Activated CD8-positive, alpha-beta T cell treated with anti-CD3 and anti-CD28 coated beads for 36 hours (primary cell): ENCODE results near the gene NUDCD3. TPM values are rescaled to one million over a fixed set of nuclear protein-coding genes. Genes with fewer than 3 reads are reported as not detected.

Experiments used
- ATAC-seq: fragments of 200-7000 bp; cut with Tn5 transposase; one replicate; pipeline ENCODE4 v1.10.0; 2021; ENCODE audit warnings: mild to moderate bottlenecking, moderate library complexity
- CTCF ChIA-PET: fragments of 350-600 bp; sonication (Branson Sonifier 250); formaldehyde crosslinking; loops from one replicate; lab custom pipeline; 2021; ENCODE audit warnings: antibody characterized with exemption; lab: Charles Lee
- POLR2A ChIA-PET: fragments of 350-600 bp; sonication (Branson Sonifier 250); formaldehyde crosslinking; loops from one replicate; lab custom pipeline; 2021; ENCODE audit warnings: antibody characterized with exemption; lab: Charles Lee
- DNase-seq: peaks from one replicate; pipeline ENCODE4 v3.0.0-alpha.2; 2020
- H3K27ac Mint-ChIP-seq: one replicate; pipeline ENCODE4 v1.8.0; 2021; ENCODE audit warnings: mild to moderate bottlenecking, mixed read lengths
- H3K27me3 Mint-ChIP-seq: one replicate; pipeline ENCODE4 v1.8.0; 2021; ENCODE audit warnings: mixed read lengths
- H3K36me3 Mint-ChIP-seq: one replicate; pipeline ENCODE4 v1.8.0; 2021; ENCODE audit warnings: low read depth, mixed read lengths
- H3K4me1 Mint-ChIP-seq: one replicate; pipeline ENCODE4 v1.8.0; 2021; ENCODE audit warnings: low read depth, mixed read lengths
- H3K4me3 Mint-ChIP-seq: one replicate; pipeline ENCODE4 v1.8.0; 2021; ENCODE audit warnings: mild to moderate bottlenecking, moderate library complexity, mixed read lengths
- H3K9me3 Mint-ChIP-seq: one replicate; pipeline ENCODE4 v1.8.0; 2021; ENCODE audit warnings: mixed read lengths
- CTCF ChIP-seq: fragments of 200-600 bp; IDR thresholded peaks from one replicate; pipeline ENCODE4 v1.8.0; 2022; ENCODE audit warnings: antibody characterized with exemption, mild to moderate bottlenecking
- intact Hi-C: fragments of 100-400 bp; cut with micrococcal nuclease; formaldehyde crosslinking; loops from one replicate; pipeline ENCODE4 v1.10.0; 2022
- total RNA-seq, 2 experiments: library from RNA; stranded (reverse); gene quantifications; one replicate each; pipeline ENCODE4 v1.2.3, GENCODE V29; 2021

NUDCD3 gene
- total RNA-seq, 2 experiments from 2014 or later, result 102 to 107 TPM

GRCh38 chr7:44518761-44519160 lies 28.3 kb upstream of the NUDCD3 start:
- ChIA-PET CTCF (interaction anchor here (4.3 kb wide), 1 partner anchor 16 kb away, joined by 19 read pairs; no protein-coding TSS in a partner anchor), POLR2A (no interaction called here)
- H3K4me3 Mint-ChIP-seq, result no peak overlapping the region
- no peak for ATAC-seq
- H3K4me1 Mint-ChIP-seq, result no peaks in the 10 kb centered on the region
- no peaks in the 10 kb centered on the region for H3K9me3 Mint-ChIP-seq
- no peak for TF ChIP-seq CTCF
- intact Hi-C loops, result no loop called here
- no peak for DNase-seq
- no peaks in the 10 kb centered on the region for H3K36me3 Mint-ChIP-seq
- no peak overlapping the region for H3K27ac Mint-ChIP-seq
- no peaks in the 10 kb centered on the region for H3K27me3 Mint-ChIP-seq

- CTCF ChIA-PET, result interaction anchor here (4.3 kb wide), 1 partner anchor 18 kb away, joined by 19 read pairs; no protein-coding TSS in a partner anchor
- POLR2A ChIA-PET, result no interaction called here
These were observed 26.7 kb upstream of the NUDCD3 start for GRCh38 chr7:44517175-44517574.

GRCh38 chr7:44515590-44516268 lies 25.3 kb upstream of the NUDCD3 start:
- intact Hi-C loops, result no loop called here
- H3K4me1 Mint-ChIP-seq, result no peaks in the 10 kb centered on the region
- no peak overlapping the region for H3K4me3 Mint-ChIP-seq
- ChIA-PET CTCF (interaction anchor here (2.5 kb wide), 1 partner anchor 18 kb away, joined by 7 read pairs; no protein-coding TSS in a partner anchor), POLR2A (no interaction called here)
- no peak for TF ChIP-seq CTCF
- no peak for DNase-seq
- no peaks in the 10 kb centered on the region for H3K36me3 Mint-ChIP-seq
- ATAC-seq, result no peak
- no peak overlapping the region for H3K27ac Mint-ChIP-seq
- H3K9me3 Mint-ChIP-seq, result no peaks in the 10 kb centered on the region
- H3K27me3 Mint-ChIP-seq, result peaks cover 1% of the 10 kb centered on the region

More at GRCh38 chr7:44517175-44517574, 26.7 kb upstream of the NUDCD3 start:
- Mint-ChIP-seq H3K27ac (no peak overlapping the region), H3K27me3 (no peaks in the 10 kb centered on the region), H3K36me3 (no peaks in the 10 kb centered on the region), H3K4me1 (no peaks in the 10 kb centered on the region), H3K4me3 (no peak overlapping the region), H3K9me3 (no peaks in the 10 kb centered on the region)
- DNase-seq, result no peak
- no peak for TF ChIP-seq CTCF
- intact Hi-C loops, result no loop called here
- no peak for ATAC-seq

- DNase-seq (no peak), ATAC-seq (no peak)
- Mint-ChIP-seq H3K27ac (no peak overlapping the region), H3K4me3 (no peak overlapping the region), H3K4me1 (peaks cover 10% of the 10 kb centered on the region), H3K36me3 (no peaks in the 10 kb centered on the region), H3K9me3 (peaks cover 5% of the 10 kb centered on the region), H3K27me3 (peaks cover 3% of the 10 kb centered on the region)
- ChIA-PET POLR2A (no interaction called here), CTCF (interaction anchor here (2.0 kb wide), 1 partner anchor 52 kb away, joined by 6 read pairs; no protein-coding TSS in a partner anchor)
- intact Hi-C loops, result no loop called here
- TF ChIP-seq CTCF, result no peak
These were observed 22.3 kb upstream of the NUDCD3 start for GRCh38 chr7:44512736-44513135.

- Mint-ChIP-seq H3K27ac (no peak overlapping the region), H3K4me1 (peaks cover 12% of the 10 kb centered on the region), H3K4me3 (no peak overlapping the region), H3K9me3 (peaks cover 8% of the 10 kb centered on the region), H3K27me3 (peaks cover 3% of the 10 kb centered on the region), H3K36me3 (peaks cover 1% of the 10 kb centered on the region)
- DNase-seq (no peak), ATAC-seq (no peak)
- TF ChIP-seq CTCF, result no peak
- intact Hi-C loops, result no loop called here
- CTCF ChIA-PET, result interaction anchor here (0.8 to 2.0 kb wide), 2 partner anchors 23 to 53 kb away, joined by 4 to 6 read pairs; no protein-coding TSS in a partner anchor
- POLR2A ChIA-PET, result interaction anchor here (1.2 kb wide), 1 partner anchor 62 kb away, joined by 3 read pairs; the partner anchor contains the start of gene DDX56
These were observed 21.5 kb upstream of the NUDCD3 start for GRCh38 chr7:44511863-44512468.
